Right lobe of liver (tissue), 6 donors: ENCODE results near the gene PIK3R2. TPM values are rescaled to one million over a fixed set of nuclear protein-coding genes. Genes with fewer than 3 reads are reported as not detected.

Experiments used
- ATAC-seq, 4 donors: fragments of 200-7000 bp; cut with Tn5 transposase; one replicate each; pipeline ENCODE4 v1.9.1; 2020; ENCODE audit warnings: mild to moderate bottlenecking in 4 of 4, moderate library complexity in 4 of 4
- DNase-seq, 3 donors: peaks; one replicate each; pipeline ENCODE4 v3.0.0-alpha.2; 2020
- H3K27ac ChIP-seq, 3 donors: fragments of 200-600 bp; one replicate each; pipeline ENCODE4 v1.8.0; 2022
- H3K27me3 ChIP-seq, 2 donors: fragments of 200-600 bp; one replicate each; pipeline ENCODE4 v1.8.0; 2022
- H3K36me3 ChIP-seq, 4 donors: fragments of 200-600 bp; sonication (generic) in 1 of 4; one replicate each; pipeline versions ENCODE4 v1.5.1 to v1.8.0; 2017 to 2022; ENCODE audit warnings: control low read depth in 1 of 4
- H3K4me1 ChIP-seq, 4 donors: fragments of 200-600 bp; sonication (generic) in 1 of 4; one replicate each; pipeline versions ENCODE4 v1.5.1 to v1.8.0; 2017 to 2022; ENCODE audit warnings: control low read depth in 1 of 4
- H3K4me3 ChIP-seq, 3 donors: fragments of 200-600 bp; one replicate each; pipeline ENCODE4 v1.8.0; 2022
- H3K9me3 ChIP-seq, 4 donors: fragments of 200-600 bp; sonication (generic) in 1 of 4; one replicate each; pipeline versions ENCODE4 v1.5.1 to v1.8.0; 2017 to 2022; ENCODE audit warnings: control low read depth in 1 of 4
- CTCF ChIP-seq, 4 donors: fragments of 200-600 bp in 3 of 4; fragments of 450-650 bp in 1 of 4; IDR thresholded peaks; one replicate each; pipeline versions ENCODE4 v1.5.1 to v1.8.0; 2016 to 2022; ENCODE audit warnings: antibody characterized with exemption in 4 of 4, mild to moderate bottlenecking in 2 of 4
- POLR2A ChIP-seq: fragments of 450-650 bp; IDR thresholded peaks from one replicate; pipeline ENCODE4 v1.6.1; 2017; ENCODE audit warnings: antibody characterized with exemption, mild to moderate bottlenecking
- WGBS: methylation state at CpG from one replicate; pipeline ENCODE4 v1.1.6; 2018; ENCODE audit warnings: low coverage, low lambda C conversion rate; ENCODE audit not compliant: insufficient coverage; ENCODE audit errors: missing lambda C conversion rate; 5-methylcytosine and 5-hydroxymethylcytosine counted together
- intact Hi-C, 2 donors: fragments of 100-400 bp; cut with DNase I; formaldehyde crosslinking; loops; one replicate each; pipeline versions ENCODE4 v1.11.2 to v1.14.1; 2022
- total RNA-seq, 6 experiments: library from RNA; depleted of rRNA in 2 of 6; stranded (reverse); fragments of >200 nt in 2 of 6; fragmentation: NEBNext Ultra II Directional in 3 of 6; extraction: Animal tissue kit (Norgen Biotek cat#: 25700) in 3 of 6; gene quantifications; one replicate each; pipeline versions ENCODE4 v1.1.0 to v1.2.4, GENCODE V29; 2016 to 2023
- donor health status: DM: no; HTN: yes; CAD: no.
- donor health status: DM: no; HTN: no; CAD: no.
- donor health status: DM: no; HTN: no; CAD: no.
- donor health status: DM: no; HTN: yes; CAD: no.
- donor health status: DM: no; HTN: yes; CAD: no.

The PIK3R2 gene
- total RNA-seq, 6 experiments from 2014 or later = 11.1 to 21.4 (median 14.6) TPM

GRCh38 chr19:18160493-18160970 lies 7.6 kb downstream of the PIK3R2 start:
- H3K4me1 ChIP-seq = peaks cover 0 to 28% (median 10%) of the 10 kb centered on the region in 4 donors
- peak overlapping the region in 2 of 3 donors; percentile 39 to 42 for H3K4me3 ChIP-seq
- peak overlapping the region in 1 of 3 donors; percentile 10 for H3K27ac ChIP-seq
- H3K9me3 ChIP-seq = no peaks in the 10 kb centered on the region
- no peak for DNase-seq
- peak in 1 of 4 donors; percentile 2 for ATAC-seq
- TF ChIP-seq POLR2A (no peak), CTCF (IDR thresholded peaks at IDR 0.05) (no peak)
- 57% methylated on average over 10 of the region's 13 CpGs for WGBS
- peaks cover 0 to 29% (median 6%) of the 10 kb centered on the region in 4 donors for H3K36me3 ChIP-seq
- intact Hi-C loops = no loop called here
- no peaks in the 10 kb centered on the region for H3K27me3 ChIP-seq

GRCh38 chr19:18160971-18161635 lies 8.1 kb downstream of the PIK3R2 start:
- intact Hi-C loops = no loop called here

GRCh38 chr19:18161636-18162002 lies 8.7 kb downstream of the PIK3R2 start:
- Histone ChIP-seq H3K4me3 (no peak overlapping the region), H3K27me3 (no peaks in the 10 kb centered on the region), H3K4me1 (peaks cover 0 to 18% (median 8%) of the 10 kb centered on the region in 4 donors), H3K36me3 (peaks cover 0 to 35% (median 9%) of the 10 kb centered on the region in 4 donors), H3K9me3 (no peaks in the 10 kb centered on the region), H3K27ac (no peak overlapping the region)
- 70% methylated on average over 11 of the region's 19 CpGs for WGBS
- ATAC-seq (peak in 2 of 4 donors; percentile 3 to 10), DNase-seq (peak in 1 of 3 donors; percentile 60)
- intact Hi-C loops = no loop called here
- TF ChIP-seq POLR2A = no peak
- TF ChIP-seq CTCF (IDR thresholded peaks at IDR 0.05) = peak in 1 of 4 donors; percentile 38

More at GRCh38 chr19:18160971-18161635, 8.1 kb downstream of the PIK3R2 start:
- peak; percentile 49 to 98 (median 70) for TF ChIP-seq CTCF (IDR thresholded peaks at IDR 0.05)
- TF ChIP-seq POLR2A = no peak
- H3K36me3 ChIP-seq = peaks cover 0 to 31% (median 7%) of the 10 kb centered on the region in 4 donors
- H3K27ac ChIP-seq = peak overlapping the region in 2 of 3 donors; percentile 10 to 60
- ATAC-seq (peak; percentile 75 to 92 (median 83)), DNase-seq (peak; percentile 81)
- no peaks in the 10 kb centered on the region for H3K27me3 ChIP-seq
- peaks cover 0 to 23% (median 10%) of the 10 kb centered on the region in 4 donors for H3K4me1 ChIP-seq
- 4% methylated on average over 12 of the region's 66 CpGs for WGBS
- H3K9me3 ChIP-seq = no peaks in the 10 kb centered on the region
- peak overlapping the region; percentile 21 to 42 (median 39) for H3K4me3 ChIP-seq

GRCh38 chr19:18164072-18164471 lies 11.1 kb downstream of the PIK3R2 start:
- peaks cover 0 to 10% (median 2%) of the 10 kb centered on the region in 4 donors for H3K4me1 ChIP-seq
- TF ChIP-seq CTCF (IDR thresholded peaks at IDR 0.05) = no peak
- TF ChIP-seq POLR2A = no peak
- H3K36me3 ChIP-seq = peaks cover 0 to 57% (median 15%) of the 10 kb centered on the region in 4 donors
- no peaks in the 10 kb centered on the region for H3K9me3 ChIP-seq
- no peaks in the 10 kb centered on the region for H3K27me3 ChIP-seq
- ATAC-seq = no peak
- no peak overlapping the region for H3K4me3 ChIP-seq
- DNase-seq = no peak
- intact Hi-C loops = no loop called here
- 97% methylated on average over 7 of the region's 7 CpGs for WGBS
- H3K27ac ChIP-seq = no peak overlapping the region
